PC-9 (cell line): ENCODE results near the gene SMPD3.

Experiments used
- EZH2 ChIP-seq: fragments of 200-600 bp; sonication (generic); IDR thresholded peaks from 2 replicates; pipeline ENCODE4 v1.8.0; 2017; ENCODE audit warnings: antibody characterized with exemption, low read depth
- TF ChIP-seq, protein P1 (sequence below): fragments of 200-600 bp; sonication (generic); conservative IDR thresholded peaks from 2 replicates; pipeline ENCODE4 v1.6.1; 2017; ENCODE audit warnings: mixed run types, antibody characterized with exemption, mild to moderate bottlenecking, moderate library complexity

DNA sequence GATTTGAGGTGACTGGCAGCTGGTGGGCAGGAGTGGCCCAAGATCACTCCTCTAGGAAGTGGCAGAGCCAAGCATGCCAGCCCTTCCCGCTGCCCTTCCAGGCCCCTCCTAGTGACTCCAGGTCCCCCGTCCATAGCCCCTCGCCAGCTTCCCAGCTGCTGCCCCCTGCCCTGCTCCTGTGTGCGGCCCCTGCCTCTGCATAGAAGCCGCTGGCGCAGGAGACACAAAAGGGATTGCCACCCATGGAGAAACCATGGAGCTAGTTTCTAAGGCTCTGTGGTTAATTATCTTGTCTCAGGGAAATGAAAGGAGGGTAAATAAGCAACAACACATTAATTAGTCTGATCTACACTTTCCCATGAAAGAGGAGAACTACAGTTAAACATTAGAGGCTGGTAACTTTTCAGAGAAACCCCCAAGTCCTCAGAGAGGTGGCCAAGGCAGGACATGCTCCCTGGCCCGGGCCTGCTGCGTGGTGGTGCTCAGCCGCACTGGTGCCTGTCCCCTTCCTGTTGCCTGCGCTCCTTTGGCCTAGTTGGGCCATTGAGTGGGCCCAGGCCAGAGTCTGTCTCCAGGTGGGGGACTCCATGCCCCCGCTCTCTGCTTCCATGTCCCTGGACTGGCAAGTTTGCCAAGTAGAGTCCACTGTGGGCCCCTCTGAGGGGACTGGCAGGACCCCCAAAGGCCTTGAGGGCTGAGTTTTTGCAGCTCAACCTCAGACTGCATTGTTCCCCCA lies 72.3 kb downstream of the SMPD3 start:
- TF ChIP-seq, protein P1, sequence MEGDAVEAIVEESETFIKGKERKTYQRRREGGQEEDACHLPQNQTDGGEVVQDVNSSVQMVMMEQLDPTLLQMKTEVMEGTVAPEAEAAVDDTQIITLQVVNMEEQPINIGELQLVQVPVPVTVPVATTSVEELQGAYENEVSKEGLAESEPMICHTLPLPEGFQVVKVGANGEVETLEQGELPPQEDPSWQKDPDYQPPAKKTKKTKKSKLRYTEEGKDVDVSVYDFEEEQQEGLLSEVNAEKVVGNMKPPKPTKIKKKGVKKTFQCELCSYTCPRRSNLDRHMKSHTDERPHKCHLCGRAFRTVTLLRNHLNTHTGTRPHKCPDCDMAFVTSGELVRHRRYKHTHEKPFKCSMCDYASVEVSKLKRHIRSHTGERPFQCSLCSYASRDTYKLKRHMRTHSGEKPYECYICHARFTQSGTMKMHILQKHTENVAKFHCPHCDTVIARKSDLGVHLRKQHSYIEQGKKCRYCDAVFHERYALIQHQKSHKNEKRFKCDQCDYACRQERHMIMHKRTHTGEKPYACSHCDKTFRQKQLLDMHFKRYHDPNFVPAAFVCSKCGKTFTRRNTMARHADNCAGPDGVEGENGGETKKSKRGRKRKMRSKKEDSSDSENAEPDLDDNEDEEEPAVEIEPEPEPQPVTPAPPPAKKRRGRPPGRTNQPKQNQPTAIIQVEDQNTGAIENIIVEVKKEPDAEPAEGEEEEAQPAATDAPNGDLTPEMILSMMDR, result no peak
- no peak for TF ChIP-seq EZH2
